Measurements from ENCODE around the gene CYSTM1.

DNA sequence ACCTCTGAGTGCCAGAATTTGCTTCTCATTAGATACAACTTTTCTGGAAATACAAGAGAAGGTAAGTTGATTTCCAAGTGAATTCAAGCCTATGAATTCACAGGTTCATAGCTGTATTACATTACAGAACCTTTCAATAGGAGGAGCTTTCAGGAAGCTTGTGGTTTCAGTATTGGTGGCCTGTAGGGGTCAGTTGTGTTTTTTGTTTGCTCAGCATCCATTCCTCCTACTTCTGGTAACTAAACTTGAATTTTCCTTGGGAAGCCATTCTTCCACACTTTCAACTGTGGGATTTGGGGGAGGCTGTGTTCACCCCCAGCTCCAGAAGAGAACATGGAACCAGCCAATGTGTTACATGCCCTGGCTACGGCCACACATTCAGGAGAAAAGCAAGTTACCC lies 5.6 kb upstream of the CYSTM1 start:
- TF ChIP-seq ELF4 (IDR thresholded peaks at IDR 0.05) (no peak), NFRKB (IDR thresholded peaks at IDR 0.05) (no peak), SUZ12 (IDR thresholded peaks at IDR 0.05) (no peak), SP1 (IDR thresholded peaks at IDR 0.05) (no peak), L3MBTL2 (conservative IDR thresholded peaks at IDR 0.05) (no peak)
- TF ChIP-seq, protein P1, sequence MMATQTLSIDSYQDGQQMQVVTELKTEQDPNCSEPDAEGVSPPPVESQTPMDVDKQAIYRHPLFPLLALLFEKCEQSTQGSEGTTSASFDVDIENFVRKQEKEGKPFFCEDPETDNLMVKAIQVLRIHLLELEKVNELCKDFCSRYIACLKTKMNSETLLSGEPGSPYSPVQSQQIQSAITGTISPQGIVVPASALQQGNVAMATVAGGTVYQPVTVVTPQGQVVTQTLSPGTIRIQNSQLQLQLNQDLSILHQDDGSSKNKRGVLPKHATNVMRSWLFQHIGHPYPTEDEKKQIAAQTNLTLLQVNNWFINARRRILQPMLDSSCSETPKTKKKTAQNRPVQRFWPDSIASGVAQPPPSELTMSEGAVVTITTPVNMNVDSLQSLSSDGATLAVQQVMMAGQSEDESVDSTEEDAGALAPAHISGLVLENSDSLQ (IDR thresholded peaks at IDR 0.05), result no peak

Data from HEK293T (cell line).